Common myeloid progenitor, CD34-positive (primary cell): Measurements from ENCODE around the gene USF2.

Experiments
- CTCF ChIA-PET: fragments of 350-600 bp; sonication (Branson Sonifier 250); formaldehyde crosslinking; loops from one replicate; lab custom pipeline; 2021; ENCODE audit warnings: antibody characterized with exemption; lab: Charles Lee
- POLR2A ChIA-PET: fragments of 350-600 bp; sonication (Branson Sonifier 250); formaldehyde crosslinking; loops from one replicate; lab custom pipeline; 2021; ENCODE audit warnings: antibody characterized with exemption; lab: Charles Lee
- DNase-seq, 3 donors: peaks; one replicate each; pipeline versions ENCODE4 v3.0.0 to v3.0.0-alpha.2; 2013
- H3K27ac ChIP-seq, 2 experiments: 1 replicate in 1 of 2; 2 replicates in 1 of 2; pipeline ENCODE4 v1.7.0; 2013; ENCODE audit warnings: inconsistent platforms in 2 of 2, low read length in 2 of 2, mild to moderate bottlenecking in 2 of 2, low read depth in 1 of 2, moderate library complexity in 1 of 2; ENCODE audit not compliant: severe bottlenecking in 2 of 2, insufficient read depth in 1 of 2, poor library complexity in 1 of 2
- H3K27me3 ChIP-seq, 5 experiments: replicated peaks in 2 of 5; 1 replicate in 3 of 5; 2 replicates in 2 of 5; pipeline versions ENCODE4 v1.6.1 to v1.7.0; 2013; ENCODE audit warnings: low read length in 4 of 5, mild to moderate bottlenecking in 2 of 5, moderate library complexity in 2 of 5, inconsistent platforms in 1 of 5; ENCODE audit not compliant: insufficient read depth in 5 of 5, control insufficient read depth in 4 of 5
- H3K36me3 ChIP-seq, 4 experiments: 1 replicate in 2 of 4; 2 replicates in 2 of 4; pipeline versions ENCODE4 v1.6.1 to v1.7.0; 2013; ENCODE audit warnings: low read length in 3 of 4, control low read depth in 1 of 4, mild to moderate bottlenecking in 1 of 4; ENCODE audit not compliant: control insufficient read depth in 4 of 4, insufficient read depth in 4 of 4
- H3K4me1 ChIP-seq, 4 experiments: 1 replicate in 3 of 4; 2 replicates in 1 of 4; pipeline versions ENCODE4 v1.6.1 to v1.7.1; 2013; ENCODE audit warnings: low read length in 3 of 4, mild to moderate bottlenecking in 3 of 4, control low read depth in 1 of 4, inconsistent platforms in 1 of 4, moderate library complexity in 1 of 4; ENCODE audit not compliant: control insufficient read depth in 4 of 4, insufficient read depth in 4 of 4; ENCODE audit errors: control extremely low read depth in 1 of 4
- H3K4me3 ChIP-seq, 7 experiments: 1 replicate in 4 of 7; 2 replicates in 3 of 7; pipeline versions ENCODE4 v1.5.1 to v1.7.0; 2013; ENCODE audit warnings: mild to moderate bottlenecking in 7 of 7, low read length in 6 of 7, moderate library complexity in 6 of 7, inconsistent platforms in 2 of 7, low read depth in 2 of 7, control low read depth in 1 of 7; ENCODE audit not compliant: insufficient read depth in 4 of 7, control insufficient read depth in 1 of 7; ENCODE audit errors: extremely low read depth in 1 of 7
- H3K9me3 ChIP-seq, 5 experiments: 1 replicate in 4 of 5; 2 replicates in 1 of 5; pipeline versions ENCODE4 v1.6.1 to v1.7.1; 2013; ENCODE audit warnings: low read length in 4 of 5, mild to moderate bottlenecking in 2 of 5, inconsistent platforms in 1 of 5, low read depth in 1 of 5, moderate library complexity in 1 of 5; ENCODE audit not compliant: control insufficient read depth in 4 of 5, insufficient read depth in 2 of 5; ENCODE audit errors: control extremely low read depth in 1 of 5
- WGBS: methylation state at CpG from one replicate; pipeline ENCODE4 v1.1.5; 2013; ENCODE audit not compliant: insufficient coverage; 5-methylcytosine and 5-hydroxymethylcytosine counted together

Gene USF2

DNA sequence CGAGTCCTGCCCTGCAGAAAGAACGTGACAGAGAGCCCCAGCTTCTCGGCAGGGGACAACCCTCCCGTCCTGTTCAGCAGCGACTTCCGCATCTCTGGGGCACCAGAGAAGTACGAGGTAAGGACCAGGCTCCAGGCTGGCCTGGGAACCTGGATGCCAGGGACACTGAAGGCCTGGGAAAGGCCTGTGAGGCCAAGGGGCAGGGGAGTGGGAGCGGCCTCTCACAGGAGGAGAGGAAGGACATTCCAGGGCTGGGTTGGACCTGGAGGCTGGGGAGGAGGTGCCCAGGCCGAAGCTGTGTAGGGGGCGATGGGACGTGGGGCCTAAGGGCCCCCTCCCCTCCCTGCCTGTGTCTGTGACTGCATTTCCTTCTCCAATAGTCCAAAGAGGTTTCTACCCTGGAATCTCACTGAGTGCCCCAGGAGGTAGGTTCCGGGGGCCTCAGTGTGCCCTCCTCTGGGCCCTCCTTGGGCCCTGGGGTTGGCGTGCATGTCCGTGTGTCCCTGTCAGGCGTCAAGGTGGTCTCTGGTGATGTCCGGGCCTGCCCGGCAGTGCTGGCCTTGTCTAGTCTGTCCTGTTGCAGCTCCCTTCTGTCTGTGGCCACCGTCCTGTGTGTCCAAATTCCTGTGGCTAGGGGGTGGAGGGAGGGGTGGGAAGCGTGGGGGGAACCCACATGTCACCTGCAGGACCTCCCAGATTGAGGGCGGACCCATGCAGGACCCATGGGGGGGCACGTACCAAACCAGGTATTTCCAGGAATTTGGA, 43.3 kb downstream of the USF2 start:
- POLR2A ChIA-PET = interaction anchor here (1.1 kb wide), 1 partner anchor 40 kb away, joined by 3 read pairs; no protein-coding TSS in a partner anchor
- H3K4me1 ChIP-seq = peaks cover 0 to 50% (median 25%) of the 10 kb centered on the region in 4 experiments
- H3K4me3 ChIP-seq = no peak overlapping the region
- no peak for DNase-seq
- CTCF ChIA-PET = interaction anchor here (1.0 to 1.5 kb wide), 2 partner anchors 46 to 199 kb away, joined by 3 read pairs; partner anchors contain the start of gene FFAR3
- H3K36me3 ChIP-seq = no peaks in the 10 kb centered on the region
- no peaks in the 10 kb centered on the region for H3K27me3 ChIP-seq
- 97% methylated on average over 17 of the region's 21 CpGs for WGBS
- H3K9me3 ChIP-seq = no peaks in the 10 kb centered on the region
- H3K27ac ChIP-seq = no peak overlapping the region

DNA sequence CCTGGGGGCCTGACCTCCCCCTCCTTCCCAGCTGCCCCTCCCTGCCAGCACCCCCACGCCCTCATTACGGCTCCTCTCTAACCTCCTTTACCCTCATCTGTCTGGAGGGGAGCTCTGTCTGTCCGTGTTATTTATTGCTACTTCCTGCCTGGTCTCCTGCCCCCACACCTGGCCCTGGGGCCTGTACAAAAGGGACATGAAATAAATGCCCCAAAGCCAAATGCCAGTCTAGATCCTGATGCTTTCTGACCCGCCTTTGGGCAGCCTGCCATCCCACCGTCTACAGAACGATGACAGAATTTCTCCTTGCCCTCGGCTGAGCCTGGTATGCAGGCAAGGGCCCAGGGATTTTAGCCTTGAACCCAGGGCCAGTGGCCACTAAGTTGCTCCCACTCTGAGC, 44.8 kb downstream of the USF2 start:
- peaks cover 3 to 54% (median 30%) of the 10 kb centered on the region in 4 experiments for H3K4me1 ChIP-seq
- CTCF ChIA-PET = interaction anchor here (0.6 to 2.2 kb wide), 8 partner anchors 9 to 44 kb away, joined by 3 to 11 read pairs (median 4); partner anchors contain the start of gene FFAR3
- no peaks in the 10 kb centered on the region for H3K27me3 ChIP-seq
- WGBS = 10% methylated on average over 7 of the region's 7 CpGs
- H3K4me3 ChIP-seq = no peak overlapping the region
- no peaks in the 10 kb centered on the region for H3K36me3 ChIP-seq
- POLR2A ChIA-PET = no interaction called here
- peak in 2 of 3 donors; percentile 44 to 48 for DNase-seq
- H3K9me3 ChIP-seq = no peaks in the 10 kb centered on the region
- no peak overlapping the region for H3K27ac ChIP-seq

DNA sequence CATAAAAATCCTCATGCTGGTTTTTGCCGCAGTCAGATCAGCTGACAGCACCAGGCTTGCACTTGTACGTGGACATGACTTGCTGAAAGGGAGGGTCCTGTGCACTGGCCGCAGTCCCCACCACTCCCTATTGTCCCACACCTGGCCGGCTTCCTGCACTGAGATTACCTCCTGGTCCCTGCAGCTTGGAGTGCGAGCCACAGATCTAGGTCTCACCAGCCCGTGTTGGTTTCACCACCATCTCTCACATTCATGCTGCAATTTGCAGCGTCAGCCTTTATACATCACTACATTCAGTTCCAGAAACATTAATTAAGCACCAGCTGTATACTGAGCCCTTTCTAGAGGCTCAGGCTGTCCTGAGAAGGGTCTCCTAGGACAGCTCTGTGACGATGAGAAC, 45.3 kb downstream of the USF2 start:
- 86% methylated on average over 8 of the region's 8 CpGs for WGBS
- no peak overlapping the region for H3K27ac ChIP-seq
- CTCF ChIA-PET = interaction anchor here (0.9 to 2.2 kb wide), 7 partner anchors 9 to 44 kb away, joined by 3 to 11 read pairs (median 4); partner anchors contain the start of gene FFAR3

DNA sequence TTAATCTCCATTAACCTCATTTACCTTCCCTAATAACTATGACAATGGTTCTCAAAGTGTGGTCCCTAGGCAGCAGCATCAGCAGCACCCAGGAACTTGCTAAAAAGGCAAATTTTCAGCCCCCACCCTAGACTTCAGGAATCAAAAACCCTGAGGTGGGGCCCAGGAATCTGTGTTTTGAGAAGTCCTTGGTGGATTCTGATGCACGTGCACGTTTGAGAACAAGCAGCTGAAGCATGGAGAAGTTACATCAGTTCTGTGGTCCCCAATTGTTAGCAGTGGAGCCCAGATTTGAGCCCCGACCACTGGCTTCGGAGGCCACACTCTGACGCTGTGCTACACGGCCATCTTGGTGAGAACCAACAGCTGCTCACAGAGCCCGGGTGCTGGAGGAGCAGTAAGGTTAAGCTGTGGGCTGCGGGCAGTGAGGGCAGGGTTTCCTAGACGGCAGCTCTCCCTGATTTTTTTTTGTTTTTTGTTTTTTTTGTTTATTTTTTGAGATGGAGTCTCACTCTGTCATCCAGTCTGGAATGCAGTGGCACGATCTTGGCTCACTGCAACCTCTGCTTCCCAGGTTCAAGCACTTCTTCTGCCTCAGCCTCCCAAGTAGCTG, 46.2 kb downstream of the USF2 start:
- H3K4me3 ChIP-seq = no peak overlapping the region
- WGBS = over 99% methylated on average over 9 of the region's 10 CpGs
- no peaks in the 10 kb centered on the region for H3K9me3 ChIP-seq
- H3K27ac ChIP-seq = no peak overlapping the region
- H3K4me1 ChIP-seq = peaks cover 3 to 64% (median 42%) of the 10 kb centered on the region in 4 experiments
- POLR2A ChIA-PET = no interaction called here
- no peaks in the 10 kb centered on the region for H3K36me3 ChIP-seq
- H3K27me3 ChIP-seq = no peaks in the 10 kb centered on the region
- CTCF ChIA-PET = interaction anchor here (1.2 to 2.2 kb wide), 4 partner anchors 13 to 38 kb away, joined by 3 to 11 read pairs (median 6); no protein-coding TSS in a partner anchor
- DNase-seq = no peak

More for the DNA sequence above, 45.3 kb downstream of the USF2 start:
- Histone ChIP-seq H3K4me1 (peaks cover 3 to 58% (median 34%) of the 10 kb centered on the region in 4 experiments), H3K9me3 (no peaks in the 10 kb centered on the region), H3K36me3 (no peaks in the 10 kb centered on the region), H3K4me3 (no peak overlapping the region), H3K27me3 (no peaks in the 10 kb centered on the region)
- POLR2A ChIA-PET = no interaction called here
- no peak for DNase-seq

DNA sequence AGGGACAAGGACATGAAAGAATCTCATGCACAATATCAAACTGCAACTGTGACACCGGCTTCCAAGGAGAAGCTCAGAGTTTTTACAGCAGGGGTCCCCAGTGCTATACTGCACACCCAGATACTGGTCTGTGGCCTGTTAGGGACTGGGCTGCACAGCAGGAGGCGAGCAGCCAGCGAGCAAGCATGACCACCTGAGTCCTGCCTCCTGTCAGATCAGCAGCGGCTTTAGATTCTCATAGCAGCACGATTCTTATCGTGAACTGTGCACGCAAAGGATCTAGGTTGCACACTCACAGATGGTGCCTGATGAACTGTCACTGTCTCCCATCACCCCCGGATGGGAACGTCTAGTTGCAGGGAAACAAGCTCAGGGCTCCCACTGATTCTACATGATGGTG, 47.1 kb downstream of the USF2 start:
- CTCF ChIA-PET = interaction anchor here (1.2 to 2.0 kb wide), 3 partner anchors 12 to 37 kb away, joined by 3 to 7 read pairs (median 5); no protein-coding TSS in a partner anchor
- no peak overlapping the region for H3K4me3 ChIP-seq
- POLR2A ChIA-PET = no interaction called here
- H3K36me3 ChIP-seq = no peaks in the 10 kb centered on the region
- WGBS = 96% methylated on average over 6 of the region's 9 CpGs
- no peaks in the 10 kb centered on the region for H3K27me3 ChIP-seq
- no peak overlapping the region for H3K27ac ChIP-seq
- no peaks in the 10 kb centered on the region for H3K9me3 ChIP-seq
- peak in 1 of 3 donors; percentile 34 for DNase-seq
- H3K4me1 ChIP-seq = peaks cover 10 to 65% (median 47%) of the 10 kb centered on the region in 4 experiments

DNA sequence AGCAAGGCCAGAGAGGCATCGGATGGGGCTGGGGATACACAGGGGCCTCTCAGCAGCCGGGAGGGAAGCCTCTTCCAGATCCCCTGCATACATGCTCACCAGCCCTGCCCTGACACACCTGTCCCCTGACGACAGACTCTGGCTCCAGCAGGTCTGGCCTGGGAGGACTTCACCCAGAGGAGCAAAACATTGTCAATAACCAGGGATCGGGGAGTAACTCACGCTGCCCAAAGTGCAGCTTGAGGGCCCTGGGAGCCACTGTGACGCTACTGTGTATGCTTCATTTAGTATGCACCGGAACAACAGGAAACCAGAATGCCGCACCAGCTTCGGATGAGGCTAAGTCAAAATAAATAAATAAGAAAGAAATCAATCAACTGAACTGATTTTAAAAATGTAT, 47.8 kb downstream of the USF2 start:
- WGBS = 95% methylated on average over 6 of the region's 9 CpGs
- Histone ChIP-seq H3K4me3 (no peak overlapping the region), H3K36me3 (no peaks in the 10 kb centered on the region), H3K27ac (no peak overlapping the region), H3K27me3 (no peaks in the 10 kb centered on the region), H3K9me3 (no peaks in the 10 kb centered on the region), H3K4me1 (peaks cover 12 to 68% (median 49%) of the 10 kb centered on the region in 4 experiments)
- POLR2A ChIA-PET = interaction anchor here (0.6 kb wide), 1 partner anchor 11 kb away, joined by 3 read pairs; no protein-coding TSS in a partner anchor
- DNase-seq = no peak
- CTCF ChIA-PET = interaction anchor here (0.9 to 2.0 kb wide), 3 partner anchors 11 to 37 kb away, joined by 3 to 7 read pairs (median 5); no protein-coding TSS in a partner anchor
